ENCODE data around the gene LOXHD1.

The LOXHD1 gene

DNA sequence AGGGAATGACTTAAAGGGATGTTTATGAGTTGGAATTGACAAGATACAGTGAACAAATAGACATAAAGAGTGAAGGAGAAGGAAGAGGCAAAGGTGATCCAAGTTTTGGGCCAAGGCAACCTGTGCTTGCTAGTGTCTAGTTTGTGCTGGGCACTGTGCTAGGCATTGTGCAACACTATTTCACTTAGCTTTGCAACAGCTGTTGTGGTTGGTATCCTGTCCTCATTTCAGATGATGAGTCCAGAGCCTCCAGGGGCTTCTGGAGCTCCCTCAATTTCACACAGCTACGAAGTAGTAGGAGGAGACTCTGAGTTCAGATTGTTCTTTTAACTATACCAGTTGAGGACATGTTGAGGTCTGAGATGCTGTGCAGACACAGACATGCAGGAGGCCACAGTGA lies 18.1 kb upstream of the LOXHD1 start:
- H3K27ac ChIP-seq, result no peak overlapping the region
- H3K4me3 ChIP-seq, result no peak overlapping the region

DNA sequence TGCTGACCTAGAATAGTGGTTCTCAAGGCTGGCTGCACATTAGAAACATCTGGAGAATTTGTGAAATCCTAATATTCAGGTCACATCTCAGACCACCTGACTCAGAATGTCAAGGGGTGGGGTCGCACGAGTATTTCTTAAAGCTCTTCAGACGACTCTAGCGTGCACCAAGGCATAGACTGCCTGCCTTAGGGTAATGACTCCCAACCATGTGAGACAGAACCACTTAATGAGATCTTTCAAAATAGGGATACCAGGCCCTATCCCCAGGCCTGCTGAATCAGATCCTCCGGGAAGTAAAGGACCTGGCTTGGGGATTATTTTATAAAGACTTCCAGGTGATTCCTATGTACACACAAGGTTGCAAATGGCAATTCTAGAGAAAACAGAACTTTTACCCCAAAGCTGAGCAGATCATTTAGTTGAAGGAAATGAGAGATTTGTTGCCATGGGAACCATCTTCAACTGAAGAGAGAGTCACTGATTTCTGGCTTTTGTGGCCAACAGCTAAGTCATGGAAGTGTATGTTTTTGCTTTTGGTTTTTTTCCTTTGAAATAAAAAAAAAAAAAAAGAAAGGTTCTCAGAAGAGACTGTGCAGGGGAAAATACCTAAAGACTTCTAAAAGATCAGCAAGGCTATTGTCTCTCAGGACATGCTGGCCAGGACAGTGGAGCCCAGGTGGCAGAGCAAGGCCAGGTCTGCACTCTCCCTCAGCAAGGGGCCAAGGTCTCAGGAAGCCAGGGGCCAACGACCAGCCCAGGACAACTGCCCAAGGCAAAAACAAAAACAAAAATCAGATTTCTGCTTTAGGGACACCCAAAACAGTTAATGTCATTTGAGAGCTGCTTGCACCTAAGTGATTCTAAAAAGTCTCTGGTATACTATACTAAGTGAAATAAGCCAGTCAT lies 15.3 kb upstream of the LOXHD1 start:
- Histone ChIP-seq H3K27ac (no peak overlapping the region), H3K4me3 (no peak overlapping the region)

DNA sequence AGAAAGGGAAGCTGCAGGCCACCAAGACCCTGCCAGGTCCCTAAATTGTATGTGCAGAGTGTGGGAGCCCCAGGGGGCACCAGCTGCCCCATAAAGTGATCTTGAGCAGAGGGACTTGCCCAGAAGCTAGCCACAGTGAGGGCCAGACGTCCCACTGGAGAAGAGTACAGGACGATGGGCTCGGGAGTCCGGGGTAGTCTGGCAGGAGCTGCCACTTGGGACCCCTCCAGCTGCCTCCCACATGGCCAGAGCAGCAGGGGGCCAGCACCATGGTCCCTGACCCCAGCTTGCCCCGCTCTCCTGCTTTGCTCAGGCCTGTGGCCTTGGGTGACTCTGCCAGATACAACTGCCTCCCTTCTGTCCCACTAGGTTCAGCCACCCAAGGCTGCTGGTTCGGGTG lies 11.7 kb upstream of the LOXHD1 start:
- Histone ChIP-seq H3K27ac (no peak overlapping the region), H3K4me3 (no peak overlapping the region)

DNA sequence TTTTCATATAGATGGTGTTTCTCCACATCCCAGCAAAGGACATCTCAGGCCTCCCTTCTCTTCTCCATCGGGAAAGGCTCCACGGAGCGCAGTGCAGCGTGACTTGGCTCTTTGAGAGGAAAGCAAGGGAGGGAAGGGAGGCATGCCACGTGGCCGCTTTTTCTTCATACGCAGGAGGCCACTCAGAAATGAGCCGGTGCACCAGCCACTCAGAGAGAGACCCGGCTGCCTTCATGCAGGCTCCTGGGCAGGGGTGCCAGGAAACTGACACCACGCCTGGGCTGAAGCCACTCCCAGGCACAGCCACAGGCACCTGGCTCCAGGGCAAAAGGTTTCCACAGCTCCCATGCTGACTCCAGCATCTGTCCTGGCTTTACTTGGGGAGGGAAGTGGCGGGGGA lies 11.1 kb upstream of the LOXHD1 start:
- H3K4me3 ChIP-seq, result no peak overlapping the region
- no peak overlapping the region for H3K27ac ChIP-seq

DNA sequence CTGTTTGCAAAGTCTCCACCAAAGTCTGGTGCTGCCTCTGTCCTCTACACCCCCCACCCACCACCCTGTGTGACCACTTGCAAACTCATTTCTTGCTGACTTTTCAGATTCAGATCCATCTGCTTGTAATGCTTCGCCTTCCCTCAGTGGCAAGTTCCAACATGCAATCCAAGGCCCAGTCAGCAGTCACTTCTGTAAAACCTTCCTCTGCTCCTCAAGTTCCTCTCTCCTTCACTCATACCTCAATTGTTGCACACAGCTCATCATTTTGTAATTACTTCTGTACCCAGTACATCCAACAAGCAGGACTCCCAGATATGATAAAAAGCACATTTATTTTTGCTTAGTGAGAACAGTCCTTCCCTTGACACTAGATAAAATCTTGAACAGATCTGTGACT lies 6.5 kb upstream of the LOXHD1 start:
- Histone ChIP-seq H3K4me3 (no peak overlapping the region), H3K27ac (no peak overlapping the region)

DNA sequence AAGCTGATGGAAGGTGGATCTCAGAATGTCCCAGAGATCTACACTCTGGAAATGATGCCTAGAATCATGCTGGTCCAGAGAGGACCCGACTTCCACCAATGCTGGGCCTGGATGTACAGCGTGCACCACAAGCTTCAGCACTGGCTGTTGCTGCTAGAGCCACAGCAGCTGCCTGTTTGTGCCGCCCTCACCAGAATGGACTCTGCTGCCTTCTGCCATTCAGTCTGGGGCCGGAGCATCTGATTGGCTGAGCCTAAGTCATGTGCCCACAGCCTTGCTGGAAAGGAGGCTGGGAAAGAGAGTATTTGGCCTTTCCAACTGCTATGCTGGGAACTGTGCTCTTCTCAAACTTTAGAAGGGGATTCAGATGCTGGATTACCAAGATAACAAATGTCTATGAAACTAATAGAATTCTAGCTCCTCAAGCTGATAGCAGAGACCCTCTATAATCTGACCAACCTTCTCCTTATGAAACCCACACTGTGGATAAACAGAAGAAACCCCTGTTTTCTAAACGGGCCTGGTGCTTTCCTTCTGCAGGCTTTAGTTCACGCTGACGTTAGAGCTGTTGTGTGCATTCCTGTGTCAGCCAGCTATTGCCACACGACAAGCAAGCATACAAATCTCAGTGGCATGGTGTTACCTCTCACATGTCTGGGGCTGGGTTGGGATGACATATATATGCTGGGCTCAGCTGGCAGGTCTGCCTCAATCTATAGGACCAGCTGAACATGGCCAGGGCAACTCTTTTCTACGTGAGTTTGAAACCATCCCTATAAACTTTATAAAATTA lies 4.1 kb upstream of the LOXHD1 start:
- Histone ChIP-seq H3K27ac (no peak overlapping the region), H3K4me3 (no peak overlapping the region)

DNA sequence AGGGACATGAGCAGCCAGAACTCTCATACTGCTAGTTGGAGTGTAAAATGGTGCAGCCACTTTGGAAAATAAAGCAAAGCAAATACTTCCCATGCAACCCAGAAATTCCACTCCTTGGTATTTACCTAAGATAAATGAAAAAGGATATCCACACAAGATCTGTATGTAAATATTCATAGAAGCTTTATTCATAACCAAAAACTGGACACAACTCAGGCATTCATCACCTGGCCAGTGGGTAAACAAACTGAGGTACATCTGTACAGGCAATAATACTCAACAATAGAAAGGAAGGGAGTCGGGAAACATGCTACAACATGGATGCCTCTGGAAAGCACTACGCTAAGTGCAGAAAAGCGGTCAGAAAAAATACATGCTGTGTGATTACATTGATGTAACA lies 2.5 kb upstream of the LOXHD1 start:
- no peak overlapping the region for H3K4me3 ChIP-seq
- H3K27ac ChIP-seq, result no peak overlapping the region

DNA sequence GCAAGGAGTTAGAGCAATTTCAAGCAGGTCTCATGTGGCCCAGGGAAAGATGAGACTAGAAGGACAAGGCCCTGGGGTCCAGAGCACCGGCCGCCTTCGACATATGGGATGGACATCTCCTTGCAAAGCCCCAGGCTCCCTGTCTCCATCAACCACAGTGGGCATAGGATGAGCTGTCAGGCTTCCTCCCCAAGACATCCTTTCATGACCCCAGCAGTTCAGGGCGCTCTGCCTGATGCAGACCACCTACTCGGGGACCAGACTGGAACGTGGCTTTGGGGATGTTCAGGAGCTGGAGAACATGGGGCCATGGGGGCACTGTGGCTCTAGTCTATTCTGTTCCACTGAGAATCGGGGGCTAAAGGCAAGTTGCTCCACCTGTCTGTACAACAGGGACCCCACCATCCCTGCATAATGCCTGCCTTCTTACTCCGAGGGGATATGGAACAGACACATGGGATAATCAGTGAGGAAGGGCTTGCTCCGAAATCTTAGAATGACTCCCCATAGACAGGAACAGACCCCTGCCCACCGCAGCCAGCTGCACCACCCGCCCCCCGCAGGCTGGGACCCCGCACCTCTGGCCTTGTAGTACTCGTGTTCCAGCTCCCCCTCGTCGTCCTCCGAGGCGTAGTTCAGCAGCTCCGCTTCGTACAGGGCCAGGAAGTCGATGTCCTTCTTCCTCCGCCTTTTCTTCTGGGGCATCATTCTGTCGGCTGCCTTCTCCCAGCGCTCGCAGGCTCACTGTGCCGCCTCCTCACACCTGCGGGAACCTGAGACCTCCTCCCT lies 500 bp downstream of the LOXHD1 start:
- H3K27ac ChIP-seq, result no peak overlapping the region

DNA sequence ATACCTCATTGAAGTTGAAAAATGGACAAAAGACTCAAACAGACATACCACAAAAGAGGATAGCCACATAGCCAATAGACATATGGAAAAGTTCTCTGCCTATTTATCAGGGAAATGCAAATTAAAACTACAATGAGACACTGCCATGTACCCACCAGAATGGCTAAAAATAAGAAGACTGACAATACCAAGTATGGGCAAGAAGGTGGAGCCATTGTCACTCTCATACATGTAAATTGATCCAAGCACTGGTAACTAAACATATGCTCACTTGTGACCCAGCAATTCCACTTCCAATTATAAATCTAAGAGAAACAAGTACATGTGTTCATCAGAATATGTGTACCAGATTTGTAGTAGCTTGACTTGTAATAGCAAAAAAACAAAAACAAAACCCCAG lies 4.6 kb downstream of the LOXHD1 start:
- no peak overlapping the region for H3K27ac ChIP-seq
- no peak overlapping the region for H3K4me3 ChIP-seq

More for the DNA sequence above, 500 bp downstream of the LOXHD1 start:
- H3K4me3 ChIP-seq, result no peak overlapping the region

DNA sequence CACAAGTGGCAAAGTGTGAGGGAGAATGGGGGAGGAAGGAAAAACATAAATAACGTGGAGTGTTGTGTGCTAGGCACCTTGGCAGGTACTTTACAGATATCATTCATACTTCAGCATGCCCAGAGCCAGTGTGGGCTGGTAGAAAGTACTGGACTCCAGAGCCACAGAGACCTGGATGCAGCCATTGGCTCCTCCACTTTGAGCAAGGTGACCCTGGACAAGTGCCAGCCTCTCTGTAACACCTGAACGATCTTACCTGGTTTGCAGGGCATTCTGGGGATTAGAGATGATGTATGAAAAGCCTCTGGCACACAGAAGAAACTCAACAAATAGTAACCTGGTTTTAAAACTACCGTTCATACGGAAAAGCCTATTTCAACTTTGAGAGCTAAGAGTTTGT lies 6.3 kb downstream of the LOXHD1 start:
- Histone ChIP-seq H3K27ac (no peak overlapping the region), H3K4me3 (no peak overlapping the region)

DNA sequence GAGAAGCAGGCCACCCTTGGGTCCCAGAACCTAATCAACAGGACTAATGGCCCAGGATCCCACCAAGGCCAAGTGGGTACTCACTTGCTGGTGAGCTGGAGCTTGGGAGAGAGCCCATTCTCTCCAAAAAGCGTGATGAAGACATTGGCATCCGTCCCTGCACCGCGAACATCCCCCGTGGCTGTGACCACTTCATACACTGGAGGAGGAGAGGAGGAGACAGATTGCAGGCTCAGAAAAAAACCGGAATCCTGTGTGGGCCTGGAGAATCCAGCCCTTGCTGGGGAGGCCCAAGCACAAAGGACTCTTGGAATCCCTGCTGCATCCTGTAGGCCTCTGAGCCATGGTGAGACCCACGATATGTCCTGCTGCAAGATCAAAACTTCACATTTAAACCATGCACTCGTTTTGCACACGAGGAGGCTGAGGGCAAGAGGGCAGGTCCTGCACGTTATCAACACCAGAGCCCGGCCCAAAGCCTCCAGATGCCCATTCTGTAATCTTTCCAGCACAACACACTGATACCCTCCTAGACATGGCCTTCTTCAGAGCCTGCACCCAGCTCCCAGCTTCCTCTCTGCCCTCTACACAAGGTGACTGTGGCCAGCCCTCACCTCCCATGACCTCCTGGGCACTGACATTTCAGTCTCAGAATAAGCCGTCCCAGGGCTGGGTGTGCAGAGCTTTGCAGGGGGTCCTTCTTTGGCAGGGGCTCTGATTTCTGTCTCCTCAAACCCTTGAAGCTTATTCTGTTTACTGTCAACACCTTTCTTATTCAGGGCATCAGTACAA lies 7.8 kb downstream of the LOXHD1 start:
- Histone ChIP-seq H3K4me3 (no peak overlapping the region), H3K27ac (no peak overlapping the region)

DNA sequence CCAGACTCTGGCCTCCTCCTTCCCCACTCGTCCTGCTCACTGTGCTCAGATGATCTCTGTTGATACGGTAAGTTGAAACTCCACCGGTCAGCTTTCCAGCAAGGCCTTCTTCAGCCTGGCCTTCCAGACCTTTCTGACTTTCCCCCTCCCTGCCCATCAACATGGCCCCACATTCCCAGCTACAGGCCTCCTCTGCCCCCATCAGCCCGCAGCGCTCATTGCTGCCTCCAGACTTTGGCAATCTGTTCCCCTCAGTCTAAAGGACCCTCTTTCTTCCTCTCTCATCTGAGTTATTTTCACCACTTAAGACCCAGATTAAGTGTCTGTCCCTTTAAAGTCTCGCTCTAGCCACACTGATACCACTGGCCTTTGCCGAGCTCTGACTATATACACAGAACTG lies 10.6 kb downstream of the LOXHD1 start:
- Histone ChIP-seq H3K27ac (no peak overlapping the region), H3K4me3 (no peak overlapping the region)

DNA sequence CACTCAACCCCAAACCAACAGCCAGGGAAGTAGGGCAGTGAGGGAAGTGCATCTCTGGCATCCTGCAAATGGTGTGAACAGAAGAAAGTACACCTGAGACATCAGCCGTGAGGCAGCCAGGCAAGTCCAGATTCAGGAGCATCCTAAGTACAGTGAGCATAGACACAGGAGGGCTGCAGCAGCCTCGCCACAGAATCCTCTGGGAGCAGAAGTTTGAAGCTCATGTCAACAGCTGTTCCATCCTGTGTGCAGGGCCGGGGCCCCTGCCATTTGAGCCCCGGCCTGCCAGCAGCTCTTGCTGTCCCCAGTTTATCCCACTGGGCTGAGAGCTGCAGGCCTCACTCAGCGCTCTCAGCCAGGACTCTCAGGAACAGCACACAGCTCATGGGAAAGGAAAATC lies 14.5 kb downstream of the LOXHD1 start:
- Histone ChIP-seq H3K4me3 (no peak overlapping the region), H3K27ac (no peak overlapping the region)

DNA sequence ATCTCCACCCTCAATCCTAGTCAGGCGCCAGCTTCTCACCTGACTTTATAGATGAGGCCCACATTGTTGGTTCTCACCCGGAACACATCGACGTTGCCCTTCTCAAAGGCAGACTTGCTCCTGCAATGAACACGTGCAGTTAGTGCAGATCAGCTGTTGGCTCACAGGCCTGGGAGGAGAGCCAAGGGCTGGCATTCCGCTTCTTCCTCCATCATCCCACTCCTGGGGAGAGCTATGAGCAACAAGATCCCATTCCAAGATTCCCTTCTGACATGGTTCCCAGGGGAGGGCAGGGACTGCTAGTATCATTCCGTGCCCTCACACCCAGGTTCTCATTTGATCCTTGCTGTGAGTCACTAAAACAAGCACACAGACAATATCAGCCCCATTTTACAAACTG lies 15.1 kb downstream of the LOXHD1 start:
- H3K4me3 ChIP-seq, result no peak overlapping the region
- no peak overlapping the region for H3K27ac ChIP-seq

DNA sequence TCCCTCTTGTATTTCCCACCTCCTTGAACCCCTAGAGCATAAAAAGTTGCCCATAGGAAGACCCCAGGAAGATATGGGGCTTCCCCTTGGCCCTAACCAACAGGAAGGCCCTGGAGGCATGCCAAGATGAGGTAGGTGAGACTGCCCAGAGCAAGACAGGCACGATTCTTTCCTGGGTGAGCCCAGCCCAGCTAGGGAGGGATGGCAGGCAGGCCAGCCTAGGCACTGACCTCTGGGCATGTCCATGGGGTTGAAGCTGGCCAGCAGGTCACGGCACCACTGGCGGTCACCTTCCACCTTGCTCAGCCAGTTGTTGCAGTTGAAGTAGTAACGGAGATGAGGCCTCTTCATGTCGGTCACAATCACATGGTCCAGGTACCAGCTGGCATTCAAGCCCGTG lies 17.6 kb downstream of the LOXHD1 start:
- Histone ChIP-seq H3K27ac (no peak overlapping the region), H3K4me3 (no peak overlapping the region)

DNA sequence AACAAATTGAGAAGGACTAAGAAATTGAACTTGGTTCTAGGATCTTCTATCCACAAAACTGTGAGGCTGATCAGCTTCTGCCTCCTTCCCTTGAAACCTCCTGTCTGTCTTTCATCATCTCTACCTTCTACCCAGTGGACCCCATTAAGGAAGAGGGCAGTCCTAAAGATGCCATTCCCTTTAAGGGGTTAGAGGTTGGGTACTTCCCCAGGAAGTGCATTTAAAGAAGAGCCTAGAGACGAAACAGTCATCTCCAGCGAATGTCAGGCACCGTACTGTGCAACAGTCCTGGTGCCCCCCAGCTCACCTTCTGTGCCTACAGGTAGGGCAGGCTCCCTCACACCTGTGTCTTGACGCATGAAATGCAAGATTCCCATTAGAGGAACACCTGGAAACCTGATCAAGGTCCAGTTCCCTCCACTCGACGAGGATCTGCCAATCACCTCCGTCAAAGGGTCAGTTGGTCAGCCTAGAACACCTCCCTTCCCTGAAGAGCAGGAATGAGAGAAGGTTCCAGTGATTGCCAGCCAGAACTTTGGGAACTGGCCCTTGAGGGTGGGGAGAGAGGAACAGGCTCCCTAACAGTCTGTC lies 20.9 kb downstream of the LOXHD1 start:
- no peak overlapping the region for H3K27ac ChIP-seq
- H3K4me3 ChIP-seq, result no peak overlapping the region

DNA sequence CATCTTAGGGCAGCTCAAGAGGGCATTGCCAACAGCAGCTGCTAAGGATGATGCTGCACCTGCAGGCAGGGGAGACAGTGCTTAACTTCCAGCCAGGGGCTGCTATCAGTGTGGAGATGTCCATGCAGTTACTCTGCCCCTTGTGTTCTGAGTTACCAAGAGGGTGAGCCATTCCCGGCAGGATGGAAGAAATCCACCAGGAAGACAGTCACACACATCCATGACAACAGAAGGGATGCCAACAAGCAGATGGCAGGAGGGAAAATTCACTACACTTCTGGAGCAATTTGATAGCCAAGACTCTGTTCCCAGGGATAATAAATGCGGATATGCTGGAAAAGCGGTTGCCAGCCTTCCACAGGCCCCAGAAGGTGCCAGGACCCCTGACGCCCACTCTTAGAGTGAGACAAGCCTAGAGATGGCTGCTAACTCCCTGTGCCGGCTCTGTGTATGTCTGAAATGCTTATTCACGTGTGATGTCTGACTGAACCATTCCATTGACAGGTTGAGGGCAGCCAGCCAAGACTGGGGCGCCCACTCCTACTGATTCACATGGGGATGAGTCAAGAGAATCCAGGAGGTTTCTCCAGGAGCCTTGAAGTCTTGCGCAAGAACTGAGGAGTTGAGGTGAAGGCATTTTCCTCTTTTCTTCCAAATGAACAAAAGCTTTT lies 24.5 kb downstream of the LOXHD1 start:
- Histone ChIP-seq H3K4me3 (no peak overlapping the region), H3K27ac (no peak overlapping the region)

DNA sequence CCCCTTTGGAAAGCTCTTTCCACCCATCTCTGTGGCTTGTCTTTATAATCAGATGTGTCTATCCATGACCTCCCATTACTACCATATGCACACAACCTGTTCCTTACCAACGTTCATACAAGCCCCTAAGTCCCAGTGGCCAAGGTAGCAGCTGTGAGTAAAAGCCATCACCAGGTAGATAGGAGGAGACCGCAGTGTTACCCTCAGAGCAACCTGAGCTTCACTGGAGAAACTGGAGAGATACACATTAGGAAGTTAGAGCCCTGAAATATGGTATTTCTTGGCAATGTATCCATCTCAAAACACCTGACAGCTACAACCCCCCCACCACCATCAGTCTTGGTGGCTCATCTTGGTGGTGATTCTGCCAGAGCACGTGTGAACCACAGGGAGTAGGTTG lies 26.0 kb downstream of the LOXHD1 start:
- no peak overlapping the region for H3K27ac ChIP-seq
- no peak overlapping the region for H3K4me3 ChIP-seq

DNA sequence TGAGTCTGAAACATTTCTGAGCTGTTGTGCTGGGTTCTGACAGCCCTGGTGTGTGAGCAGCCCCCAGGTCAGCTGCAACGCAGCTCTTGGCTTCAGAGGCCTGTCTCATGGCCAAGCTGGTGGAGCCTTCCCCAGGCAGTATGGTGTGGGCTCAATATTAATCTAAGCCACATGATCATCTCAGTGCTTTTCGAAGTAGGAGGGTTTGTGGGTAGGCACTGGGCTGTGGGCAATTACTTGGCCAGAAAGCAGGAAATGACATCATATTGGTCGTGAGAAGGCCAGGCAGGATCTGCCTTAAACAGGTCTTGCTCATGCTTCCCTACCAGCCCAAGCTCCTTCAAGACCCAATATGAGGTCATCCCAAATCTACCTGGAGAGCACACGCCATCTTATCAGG lies 26.9 kb downstream of the LOXHD1 start:
- Histone ChIP-seq H3K4me3 (no peak overlapping the region), H3K27ac (no peak overlapping the region)
